ENCODE results near the gene RUNX1. TPM values are rescaled to one million over a fixed set of nuclear protein-coding genes. Genes with fewer than 3 reads are reported as not detected.

RUNX1 gene
- total and polyA plus RNA-seq, 10 of the 15 experiments (the other 5 are each of a cell fraction or from before 2014, with no cell fraction given): 0.90 to 15.2 (median 4.1) TPM

DNA sequence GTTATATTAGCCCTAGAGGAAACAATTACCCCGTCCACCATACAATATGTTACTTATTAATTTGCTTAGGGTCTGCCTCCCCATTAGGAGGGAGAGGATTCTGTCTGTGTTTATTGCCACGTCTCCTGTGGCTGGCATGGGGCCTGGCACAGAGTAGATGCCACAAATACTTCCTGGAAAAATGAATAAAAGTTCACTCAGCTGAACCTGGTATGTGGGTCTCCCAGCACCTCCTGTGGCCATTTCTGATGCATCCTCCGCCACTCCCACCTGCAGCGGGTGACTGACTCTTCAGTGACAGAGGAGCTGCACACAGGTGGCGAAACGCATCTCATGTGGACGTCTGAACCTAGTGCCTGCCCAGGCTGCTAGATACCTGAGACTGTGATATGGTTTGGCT, 267.6 kb downstream of the RUNX1 start:
- no peaks in the 10 kb centered on the region; a peak in 2 of 4 replicates for H3K27me3 ChIP-seq (replicated peaks in 1 of 2; ENCODE audit: control insufficient read depth in 2 of 2, insufficient read depth in 2 of 2, low read length in 1 of 2)
- WGBS (ENCODE audit: insufficient coverage, insufficient replicate concordance, low lambda C conversion rate, missing lambda C conversion rate): 48% methylated on average over 7 of the region's 7 CpGs
- POLR2A ChIA-PET: no interaction called here

DNA sequence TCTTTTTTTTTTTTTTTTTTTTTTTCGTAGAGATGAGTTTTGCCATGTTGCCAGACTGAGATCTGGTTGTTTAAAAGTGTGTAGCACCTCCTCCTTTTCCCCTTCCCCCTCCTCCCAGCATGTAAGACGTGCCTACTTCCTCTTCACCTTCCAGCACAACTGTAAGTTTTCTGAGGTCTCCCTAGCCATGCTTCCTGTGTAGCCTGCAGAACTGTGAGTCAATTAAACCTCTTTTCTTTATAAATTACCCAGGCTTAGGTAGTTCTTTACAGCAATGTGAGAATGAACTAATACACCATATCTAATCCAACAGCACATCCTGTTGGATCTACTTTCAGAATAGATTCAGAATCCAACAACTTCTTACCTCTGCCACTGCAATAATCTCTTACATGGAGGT, 269.2 kb downstream of the RUNX1 start:
- Histone ChIP-seq H3K9me3 (replicated peaks; ENCODE audit: control insufficient read depth, insufficient read depth, low read length) (no peaks in the 10 kb centered on the region), H4K20me1 (ENCODE audit: control insufficient read depth, insufficient read depth) (no peaks in the 10 kb centered on the region), H3K27ac (ENCODE audit: control insufficient read depth, insufficient read depth) (no peak overlapping the region), H3K4me2 (ENCODE audit: control insufficient read depth, insufficient read depth) (no peak overlapping the region), H3K36me3 (ENCODE audit: control insufficient read depth in 2 of 2, insufficient read depth in 2 of 2, low read length in 1 of 2) (no peaks in the 10 kb centered on the region), H3K79me2 (ENCODE audit: control insufficient read depth, insufficient read depth, low read length) (no peaks in the 10 kb centered on the region), H3K4me3 (no peak overlapping the region), H3K9ac (ENCODE audit: control insufficient read depth, insufficient read depth, low read length) (no peak overlapping the region), H3K27me3 (replicated peaks in 1 of 2; ENCODE audit: control insufficient read depth in 2 of 2, insufficient read depth in 2 of 2, low read length in 1 of 2) (peaks cover 0 to 4% of the 10 kb centered on the region in 2 experiments; a peak in 2 of 4 replicates), H3K4me1 (ENCODE audit: control insufficient read depth, insufficient read depth, low read length) (no peaks in the 10 kb centered on the region), H2AFZ (ENCODE audit: control insufficient read depth, low read depth, low read length) (no peak overlapping the region)
- ChIA-PET CTCF (no interaction called here), POLR2A (no interaction called here), SMC1A (ENCODE audit: uncharacterized antibody, unreplicated experiment) (no interaction called here), RAD21 (ENCODE audit: unreplicated experiment) (no interaction called here)
- FAIRE-seq: no peak
- BruUV-seq (replicated peaks): no TSS peak
- no peak for ATAC-seq
- DNase-seq (ENCODE audit: low read depth, low spot score): no peak
- intact Hi-C loops (cut with micrococcal nuclease; ENCODE audit: unreplicated experiment): no loop called here
- in situ Hi-C loops (cut with MboI): no loop called here
- 13% methylated on average over 1 of the region's 2 CpGs for WGBS (ENCODE audit: insufficient coverage, insufficient replicate concordance, low lambda C conversion rate, missing lambda C conversion rate)
- TF ChIP-seq, protein P1, sequence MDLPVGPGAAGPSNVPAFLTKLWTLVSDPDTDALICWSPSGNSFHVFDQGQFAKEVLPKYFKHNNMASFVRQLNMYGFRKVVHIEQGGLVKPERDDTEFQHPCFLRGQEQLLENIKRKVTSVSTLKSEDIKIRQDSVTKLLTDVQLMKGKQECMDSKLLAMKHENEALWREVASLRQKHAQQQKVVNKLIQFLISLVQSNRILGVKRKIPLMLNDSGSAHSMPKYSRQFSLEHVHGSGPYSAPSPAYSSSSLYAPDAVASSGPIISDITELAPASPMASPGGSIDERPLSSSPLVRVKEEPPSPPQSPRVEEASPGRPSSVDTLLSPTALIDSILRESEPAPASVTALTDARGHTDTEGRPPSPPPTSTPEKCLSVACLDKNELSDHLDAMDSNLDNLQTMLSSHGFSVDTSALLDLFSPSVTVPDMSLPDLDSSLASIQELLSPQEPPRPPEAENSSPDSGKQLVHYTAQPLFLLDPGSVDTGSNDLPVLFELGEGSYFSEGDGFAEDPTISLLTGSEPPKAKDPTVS (IDR thresholded peaks at IDR 0.05; ENCODE audit: low read depth, low read length): no peak
- TF ChIP-seq NFIC (IDR thresholded peaks at IDR 0.05; ENCODE audit: low read depth, low read length): no peak
- TF ChIP-seq, protein P2, sequence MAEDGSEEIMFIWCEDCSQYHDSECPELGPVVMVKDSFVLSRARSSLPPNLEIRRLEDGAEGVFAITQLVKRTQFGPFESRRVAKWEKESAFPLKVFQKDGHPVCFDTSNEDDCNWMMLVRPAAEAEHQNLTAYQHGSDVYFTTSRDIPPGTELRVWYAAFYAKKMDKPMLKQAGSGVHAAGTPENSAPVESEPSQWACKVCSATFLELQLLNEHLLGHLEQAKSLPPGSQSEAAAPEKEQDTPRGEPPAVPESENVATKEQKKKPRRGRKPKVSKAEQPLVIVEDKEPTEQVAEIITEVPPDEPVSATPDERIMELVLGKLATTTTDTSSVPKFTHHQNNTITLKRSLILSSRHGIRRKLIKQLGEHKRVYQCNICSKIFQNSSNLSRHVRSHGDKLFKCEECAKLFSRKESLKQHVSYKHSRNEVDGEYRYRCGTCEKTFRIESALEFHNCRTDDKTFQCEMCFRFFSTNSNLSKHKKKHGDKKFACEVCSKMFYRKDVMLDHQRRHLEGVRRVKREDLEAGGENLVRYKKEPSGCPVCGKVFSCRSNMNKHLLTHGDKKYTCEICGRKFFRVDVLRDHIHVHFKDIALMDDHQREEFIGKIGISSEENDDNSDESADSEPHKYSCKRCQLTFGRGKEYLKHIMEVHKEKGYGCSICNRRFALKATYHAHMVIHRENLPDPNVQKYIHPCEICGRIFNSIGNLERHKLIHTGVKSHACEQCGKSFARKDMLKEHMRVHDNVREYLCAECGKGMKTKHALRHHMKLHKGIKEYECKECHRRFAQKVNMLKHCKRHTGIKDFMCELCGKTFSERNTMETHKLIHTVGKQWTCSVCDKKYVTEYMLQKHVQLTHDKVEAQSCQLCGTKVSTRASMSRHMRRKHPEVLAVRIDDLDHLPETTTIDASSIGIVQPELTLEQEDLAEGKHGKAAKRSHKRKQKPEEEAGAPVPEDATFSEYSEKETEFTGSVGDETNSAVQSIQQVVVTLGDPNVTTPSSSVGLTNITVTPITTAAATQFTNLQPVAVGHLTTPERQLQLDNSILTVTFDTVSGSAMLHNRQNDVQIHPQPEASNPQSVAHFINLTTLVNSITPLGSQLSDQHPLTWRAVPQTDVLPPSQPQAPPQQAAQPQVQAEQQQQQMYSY (CRISPR knock-in tag; IDR thresholded peaks at IDR 0.05): no peak
- TF ChIP-seq BRCA1 (IDR thresholded peaks at IDR 0.05; ENCODE audit: low read depth, low read length): no peak
- no peak for TF ChIP-seq NFYB (IDR thresholded peaks at IDR 0.05; ENCODE audit: insufficient read depth, low read depth, low read length)
- TF ChIP-seq POLR2AphosphoS5 (IDR thresholded peaks at IDR 0.05; ENCODE audit: low read length): no peak
- TF ChIP-seq, protein P3, sequence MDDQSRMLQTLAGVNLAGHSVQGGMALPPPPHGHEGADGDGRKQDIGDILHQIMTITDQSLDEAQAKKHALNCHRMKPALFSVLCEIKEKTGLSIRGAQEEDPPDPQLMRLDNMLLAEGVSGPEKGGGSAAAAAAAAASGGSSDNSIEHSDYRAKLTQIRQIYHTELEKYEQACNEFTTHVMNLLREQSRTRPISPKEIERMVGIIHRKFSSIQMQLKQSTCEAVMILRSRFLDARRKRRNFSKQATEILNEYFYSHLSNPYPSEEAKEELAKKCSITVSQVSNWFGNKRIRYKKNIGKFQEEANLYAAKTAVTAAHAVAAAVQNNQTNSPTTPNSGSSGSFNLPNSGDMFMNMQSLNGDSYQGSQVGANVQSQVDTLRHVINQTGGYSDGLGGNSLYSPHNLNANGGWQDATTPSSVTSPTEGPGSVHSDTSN (IDR thresholded peaks at IDR 0.05; ENCODE audit: insufficient replicate concordance, low read depth, low read length): no peak
- TF ChIP-seq FOXK2 (IDR thresholded peaks at IDR 0.05): no peak

More for the DNA sequence above, 267.6 kb downstream of the RUNX1 start:
- Histone ChIP-seq H3K27ac (ENCODE audit: control insufficient read depth, insufficient read depth) (no peak overlapping the region), H3K9me3 (replicated peaks; ENCODE audit: control insufficient read depth, insufficient read depth, low read length) (no peaks in the 10 kb centered on the region), H3K79me2 (ENCODE audit: control insufficient read depth, insufficient read depth, low read length) (no peaks in the 10 kb centered on the region), H3K4me1 (ENCODE audit: control insufficient read depth, insufficient read depth, low read length) (no peaks in the 10 kb centered on the region), H4K20me1 (ENCODE audit: control insufficient read depth, insufficient read depth) (no peaks in the 10 kb centered on the region), H2AFZ (ENCODE audit: control insufficient read depth, low read depth, low read length) (no peak overlapping the region), H3K4me3 (no peak overlapping the region), H3K9ac (ENCODE audit: control insufficient read depth, insufficient read depth, low read length) (no peak overlapping the region), H3K4me2 (ENCODE audit: control insufficient read depth, insufficient read depth) (no peak overlapping the region), H3K36me3 (ENCODE audit: control insufficient read depth in 2 of 2, insufficient read depth in 2 of 2, low read length in 1 of 2) (no peaks in the 10 kb centered on the region)
- in situ Hi-C loops (cut with MboI) (no loop called here), intact Hi-C loops (cut with micrococcal nuclease; ENCODE audit: unreplicated experiment) (no loop called here)
- ChIA-PET SMC1A (ENCODE audit: uncharacterized antibody, unreplicated experiment) (no interaction called here), RAD21 (ENCODE audit: unreplicated experiment) (no interaction called here), CTCF (no interaction called here)
- FAIRE-seq (no peak), ATAC-seq (no peak), DNase-seq (ENCODE audit: low read depth, low spot score) (no peak)
- TF ChIP-seq STAT1 (conservative IDR thresholded peaks at IDR 0.05) (no peak), CREM (IDR thresholded peaks at IDR 0.05; ENCODE audit: low read depth) (no peak), JUND (IDR thresholded peaks at IDR 0.05; ENCODE audit: low read depth, low read length) (no peak), KLF5 (IDR thresholded peaks at IDR 0.05; ENCODE audit: partially characterized antibody) (no peak), CEBPB (IDR thresholded peaks at IDR 0.05; ENCODE audit: borderline replicate concordance in 1 of 2, low read depth in 2 of 2, low read length in 2 of 2) (no peak)
- no TSS peak for BruUV-seq (replicated peaks)

Measured in GM12878 (cell line).